ENCODE results near the gene EXOC4. TPM values are rescaled to one million over a fixed set of nuclear protein-coding genes. Genes with fewer than 3 reads are reported as not detected.
A peak's percentile ranks its signal among the peaks of the same experiment; 100 is the strongest.

The EXOC4 gene
- total RNA-seq, 1 experiment from 2014 or later: 62.4 TPM

GRCh38 chr7:133846203-133846945, 593.5 kb downstream of the EXOC4 start:
- DNase-seq: peak; percentile 61 to 67
- Histone ChIP-seq H3K9me3 (replicated peaks) (0 out of 2 replicates have a peak, but pooled peaks cover 2% of the 10 kb centered on the region), H3K27me3 (no peaks in the 10 kb centered on the region), H3K4me3 (no peak overlapping the region), H3K36me3 (no peaks in the 10 kb centered on the region), H3K27ac (no peak overlapping the region; the same call in 1 of the 2 replicates), H3K4me1 (peaks cover 7% of the 10 kb centered on the region; the same call in 1 of the 2 replicates)

- no peaks in the 10 kb centered on the region for H3K36me3 ChIP-seq
- no peaks in the 10 kb centered on the region for H3K27me3 ChIP-seq
- DNase-seq: no peak
- no peak overlapping the region for H3K4me3 ChIP-seq
- no peak overlapping the region for H3K27ac ChIP-seq
- H3K4me1 ChIP-seq: peaks cover 10% of the 10 kb centered on the region; the same call in 1 of the 2 replicates
- 0 out of 2 replicates have a peak, but pooled peaks cover 2% of the 10 kb centered on the region for H3K9me3 ChIP-seq (replicated peaks)
These were observed 597.8 kb downstream of the EXOC4 start for GRCh38 chr7:133850497-133851280.

GRCh38 chr7:133851411-133851810, 598.5 kb downstream of the EXOC4 start:
- H3K4me1 ChIP-seq: peaks cover 7% of the 10 kb centered on the region; the same call in 1 of the 2 replicates
- no peak overlapping the region for H3K4me3 ChIP-seq
- no peaks in the 10 kb centered on the region for H3K36me3 ChIP-seq
- 0 out of 2 replicates have a peak, but pooled peaks cover 2% of the 10 kb centered on the region for H3K9me3 ChIP-seq (replicated peaks)
- H3K27ac ChIP-seq: no peak overlapping the region
- no peak for DNase-seq
- H3K27me3 ChIP-seq: no peaks in the 10 kb centered on the region

- no peaks in the 10 kb centered on the region for H3K27me3 ChIP-seq
- H3K4me1 ChIP-seq: peaks cover 4% of the 10 kb centered on the region; the same call in 1 of the 2 replicates
- no peaks in the 10 kb centered on the region for H3K9me3 ChIP-seq (replicated peaks)
- DNase-seq: peak; percentile 51
- H3K36me3 ChIP-seq: no peaks in the 10 kb centered on the region
- H3K4me3 ChIP-seq: no peak overlapping the region
- no peak overlapping the region for H3K27ac ChIP-seq
These were observed 600.9 kb downstream of the EXOC4 start for GRCh38 chr7:133853706-133854276.

GRCh38 chr7:133854739-133855138, 601.9 kb downstream of the EXOC4 start:
- H3K4me3 ChIP-seq: no peak overlapping the region
- no peaks in the 10 kb centered on the region for H3K9me3 ChIP-seq (replicated peaks)
- no peaks in the 10 kb centered on the region for H3K27me3 ChIP-seq
- peaks cover 4% of the 10 kb centered on the region; the same call in 1 of the 2 replicates for H3K4me1 ChIP-seq
- H3K36me3 ChIP-seq: no peaks in the 10 kb centered on the region
- H3K27ac ChIP-seq: no peak overlapping the region
- DNase-seq: peak in 1 of 2 experiments; percentile 70

GRCh38 chr7:133857376-133858119, 604.7 kb downstream of the EXOC4 start:
- peaks cover 4% of the 10 kb centered on the region; the same call in 1 of the 2 replicates for H3K4me1 ChIP-seq
- H3K27me3 ChIP-seq: no peaks in the 10 kb centered on the region
- no peaks in the 10 kb centered on the region for H3K9me3 ChIP-seq (replicated peaks)
- H3K4me3 ChIP-seq: no peak overlapping the region
- no peaks in the 10 kb centered on the region for H3K36me3 ChIP-seq
- DNase-seq: no peak
- H3K27ac ChIP-seq: no peak overlapping the region

GRCh38 chr7:133858311-133858710, 605.4 kb downstream of the EXOC4 start:
- no peaks in the 10 kb centered on the region for H3K9me3 ChIP-seq (replicated peaks)
- H3K4me3 ChIP-seq: no peak overlapping the region
- no peaks in the 10 kb centered on the region for H3K36me3 ChIP-seq
- H3K4me1 ChIP-seq: peaks cover 4% of the 10 kb centered on the region; the same call in 1 of the 2 replicates
- no peaks in the 10 kb centered on the region for H3K27me3 ChIP-seq
- no peak overlapping the region for H3K27ac ChIP-seq
- no peak for DNase-seq

- no peaks in the 10 kb centered on the region for H3K36me3 ChIP-seq
- H3K27me3 ChIP-seq: no peaks in the 10 kb centered on the region
- no peak for DNase-seq
- no peak overlapping the region for H3K27ac ChIP-seq
- H3K9me3 ChIP-seq (replicated peaks): no peaks in the 10 kb centered on the region
- peaks cover 4% of the 10 kb centered on the region; the same call in 1 of the 2 replicates for H3K4me1 ChIP-seq
- H3K4me3 ChIP-seq: no peak overlapping the region
These were observed 606.4 kb downstream of the EXOC4 start for GRCh38 chr7:133859231-133859630.

- H3K27me3 ChIP-seq: no peaks in the 10 kb centered on the region
- DNase-seq: no peak
- H3K4me3 ChIP-seq: no peak overlapping the region
- no peak overlapping the region for H3K27ac ChIP-seq
- H3K4me1 ChIP-seq: no peaks in the 10 kb centered on the region; the same call in 1 of the 2 replicates
- no peaks in the 10 kb centered on the region for H3K36me3 ChIP-seq
- H3K9me3 ChIP-seq (replicated peaks): no peaks in the 10 kb centered on the region
These were observed 607.1 kb downstream of the EXOC4 start for GRCh38 chr7:133859871-133860450.

- no peaks in the 10 kb centered on the region; the same call in 1 of the 2 replicates for H3K4me1 ChIP-seq
- H3K27ac ChIP-seq: no peak overlapping the region
- H3K9me3 ChIP-seq (replicated peaks): no peaks in the 10 kb centered on the region
- H3K4me3 ChIP-seq: no peak overlapping the region
- DNase-seq: no peak
- H3K36me3 ChIP-seq: no peaks in the 10 kb centered on the region
- no peaks in the 10 kb centered on the region for H3K27me3 ChIP-seq
These were observed 607.9 kb downstream of the EXOC4 start for GRCh38 chr7:133860628-133861335.

GRCh38 chr7:133861876-133862275, 609.0 kb downstream of the EXOC4 start:
- DNase-seq: no peak
- H3K27me3 ChIP-seq: no peaks in the 10 kb centered on the region
- no peaks in the 10 kb centered on the region for H3K36me3 ChIP-seq
- no peaks in the 10 kb centered on the region for H3K9me3 ChIP-seq (replicated peaks)
- H3K4me1 ChIP-seq: no peaks in the 10 kb centered on the region; the same call in 1 of the 2 replicates
- no peak overlapping the region for H3K4me3 ChIP-seq
- no peak overlapping the region for H3K27ac ChIP-seq

- Histone ChIP-seq H3K27ac (no peak overlapping the region), H3K4me1 (no peaks in the 10 kb centered on the region; the same call in 1 of the 2 replicates), H3K27me3 (no peaks in the 10 kb centered on the region), H3K36me3 (no peaks in the 10 kb centered on the region), H3K9me3 (replicated peaks) (no peaks in the 10 kb centered on the region), H3K4me3 (no peak overlapping the region)
- DNase-seq: no peak
These were observed 610.6 kb downstream of the EXOC4 start for GRCh38 chr7:133863362-133864061.

- H3K27me3 ChIP-seq: no peaks in the 10 kb centered on the region
- H3K36me3 ChIP-seq: no peaks in the 10 kb centered on the region
- DNase-seq: no peak
- H3K4me3 ChIP-seq: no peak overlapping the region
- H3K9me3 ChIP-seq (replicated peaks): no peaks in the 10 kb centered on the region
- no peak overlapping the region for H3K27ac ChIP-seq
- no peaks in the 10 kb centered on the region for H3K4me1 ChIP-seq
These were observed 616.7 kb downstream of the EXOC4 start for GRCh38 chr7:133869556-133869955.

Data from SJCRH30 (cell line).